HEK293T (cell line): Measurements from ENCODE around the gene SRGAP1.

Source experiments
- CTCF ChIA-PET: fragments of 350-600 bp; formaldehyde crosslinking; extraction: SDS; loops from one replicate; lab custom pipeline; 2021; ENCODE audit warnings: antibody characterized with exemption, inconsistent platforms; lab: Yijun Ruan, JAX
- POLR2A ChIA-PET: fragments of 350-600 bp; formaldehyde crosslinking; extraction: SDS; loops from one replicate; lab custom pipeline; 2020; ENCODE audit warnings: antibody characterized with exemption, inconsistent platforms; lab: Yijun Ruan, JAX
- DNase-seq: peaks from one replicate; pipeline ENCODE4 v3.0.0; 2012; ENCODE audit warnings: mixed read lengths; ENCODE audit errors: extremely low spot score
- ARNT ChIP-seq: fragments of 450-650 bp; IDR thresholded peaks from 2 replicates; pipeline ENCODE4 v1.6.1; 2017; ENCODE audit warnings: mild to moderate bottlenecking
- BHLHE40 ChIP-seq: fragments of 450-650 bp; IDR thresholded peaks from 2 replicates; pipeline ENCODE4 v1.6.1; 2016; ENCODE audit warnings: mild to moderate bottlenecking, moderate library complexity, borderline replicate concordance
- CTBP1 ChIP-seq: fragments of 450-650 bp; IDR thresholded peaks from 2 replicates; pipeline ENCODE4 v1.6.1; 2016; ENCODE audit warnings: borderline replicate concordance
- ELF4 ChIP-seq: fragments of 450-650 bp; IDR thresholded peaks from 2 replicates; pipeline ENCODE4 v1.6.1; 2017; ENCODE audit warnings: antibody characterized with exemption
- FOXA1 ChIP-seq: fragments of 450-650 bp; IDR thresholded peaks from 2 replicates; pipeline ENCODE4 v1.6.1; 2016; ENCODE audit warnings: mild to moderate bottlenecking
- FOXK2 ChIP-seq: fragments of 450-650 bp; IDR thresholded peaks from 2 replicates; pipeline ENCODE4 v1.6.1; 2016; ENCODE audit warnings: mild to moderate bottlenecking
- FOXM1 ChIP-seq: fragments of 450-650 bp; IDR thresholded peaks from 2 replicates; pipeline ENCODE4 v1.6.1; 2017; ENCODE audit warnings: mild to moderate bottlenecking, borderline replicate concordance
- HDGF ChIP-seq: fragments of 450-650 bp; IDR thresholded peaks from 2 replicates; pipeline ENCODE4 v1.6.1; 2017; ENCODE audit warnings: antibody characterized with exemption, borderline replicate concordance
- L3MBTL2 ChIP-seq: fragments of 450-650 bp; conservative IDR thresholded peaks from 2 replicates; pipeline ENCODE4 v1.6.1; 2016; ENCODE audit warnings: mild to moderate bottlenecking
- LEF1 ChIP-seq: fragments of 450-650 bp; IDR thresholded peaks from 2 replicates; pipeline ENCODE4 v1.6.1; 2017; ENCODE audit warnings: mild to moderate bottlenecking, borderline replicate concordance
- NFRKB ChIP-seq: fragments of 450-650 bp; IDR thresholded peaks from 2 replicates; pipeline ENCODE4 v1.6.1; 2016; ENCODE audit warnings: mild to moderate bottlenecking, moderate library complexity
- PKNOX1 ChIP-seq: fragments of 450-650 bp; IDR thresholded peaks from 2 replicates; pipeline ENCODE4 v1.6.1; 2016
- SP1 ChIP-seq: fragments of 450-650 bp; IDR thresholded peaks from 2 replicates; pipeline ENCODE4 v1.6.1; 2017
- SUZ12 ChIP-seq: fragments of 450-650 bp; IDR thresholded peaks from 2 replicates; pipeline ENCODE4 v1.6.1; 2016; ENCODE audit warnings: mild to moderate bottlenecking
- TARDBP ChIP-seq: fragments of 450-650 bp; IDR thresholded peaks from 2 replicates; pipeline ENCODE4 v1.6.1; 2016
- ZNF384 ChIP-seq: fragments of 450-650 bp; IDR thresholded peaks from 2 replicates; pipeline ENCODE4 v1.6.1; 2016

The SRGAP1 gene

GRCh38 chr12:63888908-63889635 lies 44.6 kb downstream of the SRGAP1 start:
- ChIA-PET POLR2A (no interaction called here), CTCF (no interaction called here)
- TF ChIP-seq FOXK2 (no peak), LEF1 (no peak), SUZ12 (no peak), BHLHE40 (no peak), TARDBP (no peak), ELF4 (no peak), FOXM1 (no peak), PKNOX1 (no peak), NFRKB (no peak)
- DNase-seq: no peak

- POLR2A ChIA-PET: no interaction called here
- CTCF ChIA-PET: no interaction called here
- DNase-seq: no peak
- TF ChIP-seq LEF1 (no peak), ZNF384 (no peak), CTBP1 (no peak), TARDBP (no peak), SUZ12 (no peak), FOXM1 (no peak), SP1 (no peak), BHLHE40 (no peak), ARNT (no peak), FOXK2 (no peak), ELF4 (no peak), PKNOX1 (no peak), NFRKB (no peak), FOXA1 (no peak), L3MBTL2 (no peak), HDGF (no peak)
Observed at GRCh38 chr12:63889721-63890509, 45.4 kb downstream of the SRGAP1 start.

GRCh38 chr12:63893170-63893569 lies 48.7 kb downstream of the SRGAP1 start:
- no peak for TF ChIP-seq L3MBTL2
- TF ChIP-seq PKNOX1: no peak
- no peak for TF ChIP-seq ZNF384
- TF ChIP-seq ARNT: no peak
- no peak for TF ChIP-seq BHLHE40
- DNase-seq: no peak
- CTCF ChIA-PET: interaction anchor here (0.6 kb wide), 1 partner anchor 270 kb away, joined by 3 read pairs; no protein-coding TSS in a partner anchor
- POLR2A ChIA-PET: interaction anchor here (1.0 kb wide), 1 partner anchor 21 kb away, joined by 3 read pairs; no protein-coding TSS in a partner anchor

GRCh38 chr12:63894132-63894531 lies 49.6 kb downstream of the SRGAP1 start:
- ChIA-PET POLR2A (no interaction called here), CTCF (no interaction called here)
- no peak for DNase-seq
- no peak for TF ChIP-seq BHLHE40
- no peak for TF ChIP-seq L3MBTL2
- no peak for TF ChIP-seq PKNOX1
- no peak for TF ChIP-seq TARDBP
- no peak for TF ChIP-seq ARNT
- TF ChIP-seq ZNF384: no peak
- no peak for TF ChIP-seq FOXM1
- TF ChIP-seq HDGF: no peak
- TF ChIP-seq FOXA1: no peak
- no peak for TF ChIP-seq FOXK2
- TF ChIP-seq CTBP1: no peak
- TF ChIP-seq SUZ12: no peak

GRCh38 chr12:63895841-63896240 lies 51.3 kb downstream of the SRGAP1 start:
- ChIA-PET POLR2A (no interaction called here), CTCF (no interaction called here)
- DNase-seq: no peak
- TF ChIP-seq FOXA1 (no peak), L3MBTL2 (no peak)

- no peak for DNase-seq
- TF ChIP-seq TARDBP (no peak), L3MBTL2 (no peak), SUZ12 (no peak), SP1 (no peak), BHLHE40 (no peak), HDGF (no peak), FOXM1 (no peak), CTBP1 (no peak), ELF4 (no peak), FOXA1 (no peak), ZNF384 (no peak), ARNT (no peak), FOXK2 (no peak), PKNOX1 (no peak), NFRKB (no peak), LEF1 (no peak)
- ChIA-PET CTCF (interaction anchor here (1.5 to 1.9 kb wide), 2 partner anchors 10 to 15 kb away, joined by 3 to 6 read pairs; no protein-coding TSS in a partner anchor), POLR2A (no interaction called here)
Observed at GRCh38 chr12:63897931-63898330, 53.4 kb downstream of the SRGAP1 start.
